GM03348 (cell line): ENCODE results near the gene KMT2B.

Source experiments
- DNase-seq: peaks from one replicate; pipeline ENCODE4 v3.0.0; 2012; ENCODE audit warnings: low spot score

KMT2B gene

GRCh38 chr19:35777961-35778360, 60.2 kb downstream of the KMT2B start:
- DNase-seq: no peak

- no peak for DNase-seq
Measured at GRCh38 chr19:35779033-35779432, 61.2 kb downstream of the KMT2B start.

GRCh38 chr19:35780058-35780457, 62.3 kb downstream of the KMT2B start:
- no peak for DNase-seq

GRCh38 chr19:35780717-35781116, 62.9 kb downstream of the KMT2B start:
- no peak for DNase-seq

GRCh38 chr19:35781650-35782049, 63.8 kb downstream of the KMT2B start:
- no peak for DNase-seq

- DNase-seq: no peak
Measured at GRCh38 chr19:35782589-35782988, 64.8 kb downstream of the KMT2B start.

GRCh38 chr19:35783469-35784434, 65.9 kb downstream of the KMT2B start:
- DNase-seq: no peak

- no peak for DNase-seq
Measured at GRCh38 chr19:35784503-35785338, 66.9 kb downstream of the KMT2B start.

- no peak for DNase-seq
Measured at GRCh38 chr19:35785339-35785627, 67.5 kb downstream of the KMT2B start.

- no peak for DNase-seq
Measured at GRCh38 chr19:35786299-35787160, 68.7 kb downstream of the KMT2B start.

- DNase-seq: no peak
Measured at GRCh38 chr19:35787227-35787799, 69.5 kb downstream of the KMT2B start.
